ENCODE data around the gene SIL1.
"Not testable (repeated sequence)": the region's sequence is repeated elsewhere in the genome, so short reads cannot be mapped to it uniquely, and the experiment has no call there.

The SIL1 gene

DNA sequence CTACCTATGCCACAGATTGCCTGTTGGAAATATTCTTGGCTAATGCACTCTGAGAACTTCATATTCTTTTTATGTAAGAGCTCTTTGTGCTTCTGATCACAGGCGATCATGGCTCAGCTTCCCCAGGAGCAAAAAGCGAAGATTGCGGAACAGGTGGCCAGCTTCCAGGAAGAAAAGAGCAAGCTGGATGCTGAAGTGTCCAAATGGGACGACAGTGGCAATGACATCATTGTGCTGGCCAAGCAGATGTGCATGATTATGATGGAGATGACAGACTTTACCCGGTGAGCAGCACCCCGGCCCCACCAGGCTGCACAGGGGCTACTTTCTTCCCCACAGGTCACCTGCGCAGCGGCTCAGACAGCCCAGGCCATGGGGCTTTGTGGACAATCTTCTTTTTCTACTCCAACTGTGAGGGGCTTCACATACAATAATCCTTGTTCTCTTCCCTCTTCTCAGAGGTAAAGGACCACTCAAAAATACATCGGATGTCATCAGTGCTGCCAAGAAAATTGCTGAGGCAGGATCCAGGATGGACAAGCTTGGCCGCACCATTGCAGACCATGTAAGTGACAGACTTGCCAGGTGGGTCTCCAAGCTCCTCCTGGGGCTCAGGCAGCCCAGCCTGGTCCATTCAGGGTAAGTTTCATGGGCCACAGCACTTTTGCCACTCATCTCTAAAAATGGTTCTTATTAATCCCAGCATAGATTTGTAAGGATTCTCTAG is 267.6 kb downstream of the SIL1 start:
- in situ Hi-C loops (cut with MboI; ENCODE audit: low sequenced_read_pairs), result no loop called here

- in situ Hi-C loops (cut with MboI; ENCODE audit: low sequenced_read_pairs), result no loop called here
These were observed 268.6 kb downstream of the SIL1 start for GRCh38 chr5:138929571-138929955.

GRCh38 chr5:138927979-138928378 is 270.2 kb downstream of the SIL1 start:
- in situ Hi-C loops (cut with MboI; ENCODE audit: low sequenced_read_pairs), result no loop called here

DNA sequence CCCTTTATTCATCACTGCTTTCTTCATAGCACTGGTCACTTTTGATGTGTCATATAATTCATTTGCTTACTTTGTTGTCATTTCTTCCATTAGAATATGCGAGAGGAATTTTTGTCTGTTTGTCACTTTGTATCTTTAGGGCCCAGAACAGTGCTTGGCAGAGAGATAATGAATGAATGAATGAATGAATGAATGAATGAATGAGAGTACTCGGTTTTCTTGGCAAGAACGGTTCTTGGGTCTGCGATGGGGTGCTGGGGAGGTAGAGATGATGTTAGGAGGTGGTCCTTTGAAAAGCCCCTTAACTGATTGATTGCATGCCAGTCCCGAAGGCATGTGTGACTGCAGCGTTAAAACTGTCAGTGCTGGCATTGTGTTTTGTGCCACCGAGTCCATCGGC is 270.6 kb downstream of the SIL1 start:
- in situ Hi-C loops (cut with MboI; ENCODE audit: low sequenced_read_pairs), result no loop called here

GRCh38 chr5:138926688-138927448 is 271.3 kb downstream of the SIL1 start:
- in situ Hi-C loops (cut with MboI; ENCODE audit: low sequenced_read_pairs), result no loop called here

- in situ Hi-C loops (cut with MboI; ENCODE audit: low sequenced_read_pairs), result no loop called here
These were observed 271.9 kb downstream of the SIL1 start for GRCh38 chr5:138926257-138926656.

DNA sequence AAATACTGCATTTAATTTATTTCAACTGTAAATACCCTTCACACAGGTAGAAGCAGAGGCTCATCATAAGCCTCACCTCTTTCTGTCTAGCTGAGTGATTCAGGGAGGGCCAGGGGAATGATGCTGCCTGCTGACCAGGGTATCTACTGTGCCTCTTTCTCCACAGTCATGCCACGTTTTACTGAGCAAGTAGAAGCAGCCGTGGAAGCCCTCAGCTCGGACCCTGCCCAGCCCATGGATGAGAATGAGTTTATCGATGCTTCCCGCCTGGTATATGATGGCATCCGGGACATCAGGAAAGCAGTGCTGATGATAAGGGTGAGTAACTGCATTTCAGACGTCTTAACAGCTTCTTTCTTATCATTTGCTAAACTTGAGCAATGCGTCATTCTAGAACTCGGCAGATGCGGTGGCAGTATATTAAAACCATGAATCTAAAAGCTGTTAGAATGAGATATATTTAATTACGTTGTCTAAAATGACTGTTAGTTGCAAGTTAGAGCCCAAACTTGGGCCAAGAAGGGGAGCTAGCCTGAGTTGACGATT is 273.0 kb downstream of the SIL1 start:
- in situ Hi-C loops (cut with MboI; ENCODE audit: low sequenced_read_pairs), result no loop called here

DNA sequence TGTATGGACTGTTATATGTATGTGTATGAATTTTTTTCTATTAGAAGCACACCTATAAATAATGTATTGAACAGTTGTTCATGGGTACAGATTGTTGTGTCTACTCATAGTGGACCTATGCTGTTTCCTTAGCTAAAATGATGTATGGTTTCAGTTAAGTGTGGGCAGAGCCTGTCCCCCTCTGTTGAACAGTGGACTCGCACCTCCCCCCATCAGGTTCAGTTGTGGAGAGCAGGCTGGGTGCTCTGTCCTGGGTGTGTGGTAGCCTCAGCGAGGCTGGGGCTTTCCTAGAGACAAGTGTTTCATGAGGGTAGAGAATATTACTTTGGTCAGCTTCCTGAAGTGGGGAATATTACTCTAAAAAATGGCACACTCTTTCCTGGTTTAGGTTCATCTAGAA is 275.7 kb downstream of the SIL1 start:
- in situ Hi-C loops (cut with MboI; ENCODE audit: low sequenced_read_pairs), result no loop called here

- in situ Hi-C loops (cut with MboI; ENCODE audit: low sequenced_read_pairs), result not testable (repeated sequence)
These were observed 276.8 kb downstream of the SIL1 start for GRCh38 chr5:138921362-138921761.

GRCh38 chr5:138920181-138920580 is 278.0 kb downstream of the SIL1 start:
- in situ Hi-C loops (cut with MboI; ENCODE audit: low sequenced_read_pairs), result no loop called here

DNA sequence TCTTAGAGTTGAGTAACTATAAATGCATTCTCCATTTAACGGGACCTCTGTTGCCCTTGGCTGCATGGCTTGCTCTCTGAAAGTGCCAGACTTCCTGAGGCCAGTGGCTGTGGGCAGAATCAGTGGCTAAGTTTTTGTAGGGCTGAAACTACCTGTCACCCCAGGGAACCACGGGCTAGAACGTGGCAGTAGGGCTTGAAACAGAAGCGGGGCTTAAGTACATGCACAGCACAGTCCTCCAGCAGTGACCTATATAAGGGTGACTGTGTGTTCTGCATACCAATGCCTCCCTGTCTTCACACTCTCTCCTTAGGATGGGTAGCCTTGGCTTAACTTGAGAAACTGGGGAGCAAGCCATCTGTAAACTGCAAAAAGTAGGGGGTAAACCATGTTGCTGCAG is 279.5 kb downstream of the SIL1 start:
- in situ Hi-C loops (cut with MboI; ENCODE audit: low sequenced_read_pairs), result no loop called here

GRCh38 chr5:138914338-138914737 is 283.8 kb downstream of the SIL1 start:
- in situ Hi-C loops (cut with MboI; ENCODE audit: low sequenced_read_pairs), result no loop called here

- in situ Hi-C loops (cut with MboI; ENCODE audit: low sequenced_read_pairs), result no loop called here
These were observed 284.4 kb downstream of the SIL1 start for GRCh38 chr5:138913773-138914172.

- in situ Hi-C loops (cut with MboI; ENCODE audit: low sequenced_read_pairs), result no loop called here
These were observed 286.1 kb downstream of the SIL1 start for GRCh38 chr5:138912093-138912492.

DNA sequence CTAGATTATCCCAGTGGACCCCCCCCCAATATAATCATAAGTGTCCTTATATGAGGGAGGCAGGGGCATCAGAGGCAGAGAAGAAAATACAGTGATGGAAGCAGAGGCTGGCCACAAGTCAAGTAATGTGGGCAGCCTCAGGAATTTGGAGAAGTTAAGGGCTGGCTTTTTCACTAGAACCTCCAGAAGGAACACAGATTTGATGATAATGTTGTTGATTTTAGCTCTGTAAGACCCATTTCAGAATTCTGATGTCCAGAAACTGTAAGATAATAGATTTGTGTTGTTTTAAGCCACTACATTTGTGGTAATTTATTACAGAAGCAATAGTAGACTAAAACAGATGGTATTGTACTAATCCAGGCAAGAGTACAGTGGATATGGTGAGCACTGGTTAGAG is 286.7 kb downstream of the SIL1 start:
- in situ Hi-C loops (cut with MboI; ENCODE audit: low sequenced_read_pairs), result no loop called here

DNA sequence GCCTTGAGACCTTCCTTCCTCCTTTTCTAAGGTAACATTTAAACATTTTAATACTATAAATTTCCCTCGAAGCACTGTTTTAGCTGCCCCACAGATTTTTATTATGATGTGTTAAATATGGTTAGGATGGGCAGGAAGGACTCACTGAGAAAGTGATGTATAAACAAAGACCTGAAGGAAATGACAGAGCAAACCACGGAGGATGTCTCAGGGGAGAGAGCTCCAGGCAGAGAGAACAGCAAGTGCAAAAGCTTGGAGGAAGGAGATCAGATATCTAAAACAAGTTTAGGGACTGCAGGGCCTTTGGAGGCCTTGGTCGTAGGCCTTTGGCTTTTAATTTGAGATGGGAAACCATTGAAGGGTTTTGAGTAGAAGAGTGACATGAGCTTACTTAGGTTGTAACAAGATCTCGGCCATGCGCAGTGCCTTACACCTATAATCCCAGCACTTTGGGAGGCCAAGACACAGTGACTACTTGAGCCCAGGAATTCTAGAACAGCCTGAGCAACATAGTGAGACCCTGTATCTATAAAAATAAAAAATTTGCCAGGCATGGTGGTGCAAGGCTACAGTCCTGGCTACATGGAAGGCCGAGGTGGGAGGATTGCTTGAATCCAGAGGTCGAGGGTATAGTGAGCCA is 287.5 kb downstream of the SIL1 start:
- in situ Hi-C loops (cut with MboI; ENCODE audit: low sequenced_read_pairs), result no loop called here

GRCh38 chr5:138909734-138910133 is 288.4 kb downstream of the SIL1 start:
- in situ Hi-C loops (cut with MboI; ENCODE audit: low sequenced_read_pairs), result no loop called here

GRCh38 chr5:138905541-138905940 is 292.6 kb downstream of the SIL1 start:
- in situ Hi-C loops (cut with MboI; ENCODE audit: low sequenced_read_pairs), result no loop called here

DNA sequence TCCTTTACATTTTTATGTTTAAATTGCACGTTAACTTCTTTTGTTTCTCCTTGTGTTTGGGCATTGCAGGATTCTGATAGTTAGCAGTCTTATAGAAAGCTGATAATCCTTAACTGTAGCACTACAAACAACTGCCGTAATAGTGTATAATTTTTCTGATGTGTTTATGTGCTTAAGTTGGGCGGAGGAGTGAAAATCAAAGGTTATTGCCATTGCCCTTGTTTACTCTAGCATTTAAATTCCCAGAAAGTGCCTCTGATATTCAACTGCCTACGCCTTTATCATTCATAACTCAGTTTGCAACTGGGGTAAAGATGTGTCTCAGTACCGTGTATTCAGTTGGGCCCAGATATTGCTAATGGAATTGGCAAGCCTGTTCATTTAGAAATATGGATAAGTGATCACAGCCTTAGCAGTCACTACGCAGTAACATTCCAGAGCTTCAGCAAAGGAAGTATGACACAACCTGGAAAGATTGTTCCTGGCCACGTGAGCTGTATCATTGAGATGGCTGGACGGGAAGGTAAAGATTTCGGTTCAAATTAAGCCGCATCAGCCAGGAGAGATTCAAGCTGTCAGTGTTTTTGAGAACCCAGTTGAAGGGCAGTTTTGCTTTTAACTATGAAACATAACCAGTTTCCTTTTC is 294.9 kb downstream of the SIL1 start:
- in situ Hi-C loops (cut with MboI; ENCODE audit: low sequenced_read_pairs), result no loop called here

DNA sequence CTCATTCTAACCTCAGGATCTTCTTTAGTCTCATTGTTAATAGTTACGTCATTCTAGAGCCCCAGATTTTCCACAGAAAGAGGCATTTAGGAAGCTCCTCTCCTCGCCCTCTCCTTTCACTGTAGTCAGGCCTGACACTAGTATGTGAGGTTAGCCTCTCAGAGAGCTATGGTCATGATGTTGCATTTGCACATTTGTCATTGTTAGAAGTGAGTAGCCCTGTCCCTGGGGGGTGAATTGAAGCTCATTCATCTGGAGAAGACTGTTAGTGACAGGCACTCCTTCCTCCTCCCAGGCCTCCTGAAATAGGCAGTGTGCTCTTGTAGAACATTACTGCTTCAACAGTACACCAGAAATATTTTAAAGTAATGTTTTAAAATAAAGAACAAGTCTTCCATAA is 296.5 kb downstream of the SIL1 start:
- in situ Hi-C loops (cut with MboI; ENCODE audit: low sequenced_read_pairs), result no loop called here

DNA sequence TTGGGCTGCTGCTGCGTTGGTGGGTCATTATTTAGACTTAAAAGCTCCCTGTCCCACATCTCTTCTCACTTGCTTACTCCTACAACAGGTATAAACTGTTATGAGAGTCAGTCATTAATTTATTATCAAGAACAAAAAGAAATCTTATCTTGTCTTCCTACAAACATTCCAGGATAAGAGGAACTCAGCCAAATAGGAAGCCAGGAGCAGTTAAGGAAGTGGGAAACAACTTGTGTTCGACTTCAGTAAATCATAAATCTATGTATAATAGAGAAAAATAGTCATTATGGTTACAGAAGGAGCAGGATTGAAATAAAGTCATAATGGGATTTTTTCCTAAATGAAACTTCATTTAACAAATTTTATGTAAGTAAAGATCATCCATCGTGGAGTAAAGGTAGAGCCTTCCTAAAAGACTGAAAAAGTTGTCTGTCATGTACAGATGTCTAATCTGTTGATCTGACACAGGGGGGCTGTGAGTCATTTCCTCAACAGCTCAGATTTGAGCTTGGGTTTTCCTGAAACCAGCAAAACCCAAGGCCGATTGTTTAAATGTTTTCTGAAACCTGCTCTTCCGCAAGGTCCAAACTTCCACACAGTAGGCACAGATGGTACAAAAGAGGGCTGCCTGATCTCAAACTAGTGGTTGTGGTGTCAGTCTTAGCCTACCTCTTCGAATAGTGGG is 297.7 kb downstream of the SIL1 start:
- in situ Hi-C loops (cut with MboI; ENCODE audit: low sequenced_read_pairs), result no loop called here

All from HL-60/S4 treated with phorbol 12-myristate 13-acetate at 8.2 ng/mL for 4 days and 3 days (cell line).